ENCODE results near the gene NCOA3.

DNA sequence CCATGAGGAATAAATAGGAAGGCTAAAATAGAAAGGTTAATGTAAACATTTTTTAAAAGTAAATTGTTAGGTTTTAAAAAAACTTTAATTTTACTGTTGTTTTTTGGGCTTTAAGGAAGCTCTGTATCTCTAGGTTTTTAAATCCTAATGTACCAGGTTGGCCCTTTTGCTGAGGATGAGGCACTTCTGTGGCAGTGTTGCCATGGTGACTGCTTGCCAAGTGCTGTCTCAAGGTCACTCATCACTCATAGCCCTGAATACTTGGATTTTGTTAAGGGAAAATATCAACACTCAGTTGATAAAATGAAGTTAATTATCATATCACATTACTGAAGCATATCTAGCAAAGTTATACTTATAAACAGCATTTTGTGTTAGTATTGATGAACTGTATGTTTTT lies 50.2 kb downstream of the NCOA3 start:
- TF ChIP-seq, protein P1, sequence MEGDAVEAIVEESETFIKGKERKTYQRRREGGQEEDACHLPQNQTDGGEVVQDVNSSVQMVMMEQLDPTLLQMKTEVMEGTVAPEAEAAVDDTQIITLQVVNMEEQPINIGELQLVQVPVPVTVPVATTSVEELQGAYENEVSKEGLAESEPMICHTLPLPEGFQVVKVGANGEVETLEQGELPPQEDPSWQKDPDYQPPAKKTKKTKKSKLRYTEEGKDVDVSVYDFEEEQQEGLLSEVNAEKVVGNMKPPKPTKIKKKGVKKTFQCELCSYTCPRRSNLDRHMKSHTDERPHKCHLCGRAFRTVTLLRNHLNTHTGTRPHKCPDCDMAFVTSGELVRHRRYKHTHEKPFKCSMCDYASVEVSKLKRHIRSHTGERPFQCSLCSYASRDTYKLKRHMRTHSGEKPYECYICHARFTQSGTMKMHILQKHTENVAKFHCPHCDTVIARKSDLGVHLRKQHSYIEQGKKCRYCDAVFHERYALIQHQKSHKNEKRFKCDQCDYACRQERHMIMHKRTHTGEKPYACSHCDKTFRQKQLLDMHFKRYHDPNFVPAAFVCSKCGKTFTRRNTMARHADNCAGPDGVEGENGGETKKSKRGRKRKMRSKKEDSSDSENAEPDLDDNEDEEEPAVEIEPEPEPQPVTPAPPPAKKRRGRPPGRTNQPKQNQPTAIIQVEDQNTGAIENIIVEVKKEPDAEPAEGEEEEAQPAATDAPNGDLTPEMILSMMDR (IDR thresholded peaks at IDR 0.05), result no peak
- no peak for TF ChIP-seq POLR2A (IDR thresholded peaks at IDR 0.05)
